Measurements from ENCODE around the gene D2HGDH.

DNA sequence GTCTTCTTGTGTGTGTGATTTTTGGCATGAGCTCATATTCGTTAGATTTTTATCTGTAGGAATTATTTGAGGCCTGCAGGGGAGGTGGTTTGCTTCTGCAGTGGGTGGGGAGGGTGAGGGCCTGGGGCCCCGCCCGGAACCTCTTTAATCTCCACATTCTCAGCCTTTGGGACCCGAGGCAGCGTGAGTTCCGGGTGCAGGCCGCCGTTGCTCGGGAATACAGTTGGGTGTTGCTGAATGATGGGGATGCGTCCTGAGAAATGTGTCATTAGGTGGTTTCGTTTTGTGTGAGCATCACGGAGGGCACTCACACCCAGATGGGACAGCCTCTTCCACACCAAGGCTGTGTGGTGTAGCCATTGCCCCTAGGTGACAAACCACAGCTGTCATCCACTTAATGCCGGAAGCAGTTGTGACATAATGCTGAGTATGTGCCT, 28.5 kb downstream of the D2HGDH start:
- TF ChIP-seq CTCF (IDR thresholded peaks at IDR 0.05) (no peak), POLR2A (IDR thresholded peaks at IDR 0.05) (no peak), POLR2AphosphoS5 (IDR thresholded peaks at IDR 0.05; ENCODE audit: insufficient read depth in 1 of 2, low read depth in 1 of 2) (no peak)

Measured in vagina (tissue), 2 donors.